Endothelial cell of umbilical vein (primary cell): ENCODE measurements around the gene DIP2C.

ENCODE experiments used
- CTCF ChIP-seq, 2 donors: IDR thresholded peaks; 1 replicate in 1 of 2; 2 replicates in 1 of 2; pipeline ENCODE4 v1.5.1; 2011; ENCODE audit warnings: low read length in 2 of 2, mild to moderate bottlenecking in 2 of 2, moderate library complexity in 2 of 2, control low read depth in 1 of 2, inconsistent platforms in 1 of 2, low read depth in 1 of 2; ENCODE audit not compliant: insufficient read depth in 1 of 2; ENCODE audit errors: extremely low read depth in 1 of 2
- FOS ChIP-seq: IDR thresholded peaks from 2 replicates; pipeline ENCODE4 v1.6.1; 2011; ENCODE audit warnings: mild to moderate bottlenecking, low read length, moderate library complexity, borderline replicate concordance; ENCODE audit not compliant: insufficient read depth
- POLR2A ChIP-seq: IDR thresholded peaks from 2 replicates; pipeline ENCODE4 v1.6.1; 2012; ENCODE audit warnings: low read depth, mild to moderate bottlenecking, control low read depth, low read length
- POLR2AphosphoS5 ChIP-seq: IDR thresholded peaks from 2 replicates; pipeline ENCODE4 v1.6.1; 2012; ENCODE audit warnings: low read depth, mild to moderate bottlenecking, control low read depth, low read length, moderate library complexity; ENCODE audit not compliant: insufficient read depth

GRCh38 chr10:650441-650851 lies 39.0 kb downstream of the DIP2C start:
- TF ChIP-seq CTCF (IDR thresholded peaks at IDR 0.05; ENCODE audit: extremely low read depth in 1 of 2, insufficient read depth in 1 of 2, low read depth in 1 of 2, low read length in 2 of 2) (no peak), POLR2AphosphoS5 (no peak), POLR2A (no peak), FOS (no peak)
